Smooth muscle cell of the brain vasculature (primary cell): ENCODE measurements around the gene ANKS1A.

Experiments
- DNase-seq: peaks from one replicate; pipeline ENCODE4 v3.0.0-alpha.2; 2012; ENCODE audit warnings: low read depth, low spot score

The ANKS1A gene

GRCh38 chr6:35052694-35053565, 163.9 kb downstream of the ANKS1A start:
- peak; percentile 53 for DNase-seq

GRCh38 chr6:35053701-35054100, 164.6 kb downstream of the ANKS1A start:
- no peak for DNase-seq

GRCh38 chr6:35054106-35054742, 165.2 kb downstream of the ANKS1A start:
- DNase-seq, result no peak

- DNase-seq, result no peak
Observed at GRCh38 chr6:35054743-35055130, 165.7 kb downstream of the ANKS1A start.

- DNase-seq, result no peak
Observed at GRCh38 chr6:35055891-35056290, 166.8 kb downstream of the ANKS1A start.

GRCh38 chr6:35056952-35057351, 167.9 kb downstream of the ANKS1A start:
- no peak for DNase-seq

- DNase-seq, result no peak
Observed at GRCh38 chr6:35057449-35058357, 168.6 kb downstream of the ANKS1A start.

GRCh38 chr6:35058358-35058675, 169.3 kb downstream of the ANKS1A start:
- no peak for DNase-seq

- no peak for DNase-seq
Observed at GRCh38 chr6:35058865-35059522, 169.9 kb downstream of the ANKS1A start.

GRCh38 chr6:35059596-35060345, 170.7 kb downstream of the ANKS1A start:
- DNase-seq, result no peak

- no peak for DNase-seq
Observed at GRCh38 chr6:35061102-35061615, 172.1 kb downstream of the ANKS1A start.

- DNase-seq, result no peak
Observed at GRCh38 chr6:35061651-35062410, 172.8 kb downstream of the ANKS1A start.

- no peak for DNase-seq
Observed at GRCh38 chr6:35062676-35063574, 173.9 kb downstream of the ANKS1A start.

- DNase-seq, result no peak
Observed at GRCh38 chr6:35063701-35064280, 174.7 kb downstream of the ANKS1A start.

- no peak for DNase-seq
Observed at GRCh38 chr6:35064290-35064689, 175.2 kb downstream of the ANKS1A start.

GRCh38 chr6:35064757-35065440, 175.8 kb downstream of the ANKS1A start:
- no peak for DNase-seq

- no peak for DNase-seq
Observed at GRCh38 chr6:35065441-35065800, 176.4 kb downstream of the ANKS1A start.

- no peak for DNase-seq
Observed at GRCh38 chr6:35065870-35066269, 176.8 kb downstream of the ANKS1A start.
